Mesenteric fat pad (tissue), 1 donor: ENCODE data around the gene FKBP15. TPM values are rescaled to one million over a fixed set of nuclear protein-coding genes. Genes with fewer than 3 reads are reported as not detected.
"Not testable (repeated sequence)": the region's sequence is repeated elsewhere in the genome, so short reads cannot be mapped to it uniquely, and the experiment has no call there.

Experiments
- DNase-seq: peaks from one replicate; pipeline ENCODE4 v3.0.0-alpha.2; 2020; ENCODE audit warnings: low spot score
- total RNA-seq: library from RNA; stranded (reverse); fragmentation: NEBNext Ultra II Directional; extraction: Animal tissue kit (Norgen Biotek cat#: 25700); gene quantifications from one replicate; pipeline ENCODE4 v1.2.1, GENCODE V29; 2021
- donor health status: DM: yes; HTN: yes; CAD: no.

Gene FKBP15
- total RNA-seq, 1 donor from 2014 or later = 37.3 TPM

DNA sequence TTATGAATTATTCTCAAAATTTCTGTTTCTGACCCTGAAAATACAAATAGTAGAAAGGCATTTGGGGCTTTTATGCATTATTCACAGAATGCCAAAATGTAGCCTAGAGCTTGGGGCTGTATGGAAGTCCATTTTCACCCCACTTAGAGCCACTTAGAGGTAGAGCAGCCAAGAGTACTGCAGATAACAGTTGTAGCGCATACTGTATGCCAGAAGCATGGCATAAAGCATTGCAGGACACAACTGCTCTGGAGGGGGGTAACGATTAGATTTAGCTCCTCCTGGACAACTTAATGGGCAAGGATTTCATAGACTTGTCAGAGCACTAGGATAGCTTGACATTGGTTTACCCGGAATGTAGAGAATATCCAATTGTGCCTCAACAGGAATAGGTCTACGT lies 15.9 kb upstream of the FKBP15 start:
- DNase-seq = no peak

DNA sequence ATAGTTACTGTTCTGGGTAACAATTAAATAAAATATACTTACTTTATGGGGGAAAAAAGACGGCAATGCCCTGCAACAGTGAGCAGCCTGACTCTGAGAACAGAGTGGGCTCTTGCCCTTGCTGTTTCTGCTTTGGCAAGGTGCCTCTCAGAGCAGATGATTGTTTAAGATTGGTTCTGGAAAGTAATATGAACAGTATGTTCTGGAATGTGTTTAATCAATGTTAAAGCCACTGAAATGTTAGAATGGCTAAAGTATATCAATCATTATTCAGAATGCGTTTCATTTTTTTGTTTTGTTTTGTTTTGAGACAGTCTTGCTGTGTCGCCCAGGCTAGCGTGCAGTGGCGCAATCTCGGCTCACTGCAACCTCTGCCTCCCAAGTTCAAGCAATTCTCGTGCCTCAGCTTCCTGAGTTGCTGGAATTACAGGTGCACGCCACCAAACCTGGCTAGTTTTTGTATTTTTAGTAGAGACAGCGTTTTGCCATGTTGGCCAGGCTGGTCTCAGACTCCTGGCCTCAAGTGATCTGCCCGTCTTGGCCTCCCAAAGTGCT lies 14.7 kb upstream of the FKBP15 start:
- not testable (repeated sequence) for DNase-seq

DNA sequence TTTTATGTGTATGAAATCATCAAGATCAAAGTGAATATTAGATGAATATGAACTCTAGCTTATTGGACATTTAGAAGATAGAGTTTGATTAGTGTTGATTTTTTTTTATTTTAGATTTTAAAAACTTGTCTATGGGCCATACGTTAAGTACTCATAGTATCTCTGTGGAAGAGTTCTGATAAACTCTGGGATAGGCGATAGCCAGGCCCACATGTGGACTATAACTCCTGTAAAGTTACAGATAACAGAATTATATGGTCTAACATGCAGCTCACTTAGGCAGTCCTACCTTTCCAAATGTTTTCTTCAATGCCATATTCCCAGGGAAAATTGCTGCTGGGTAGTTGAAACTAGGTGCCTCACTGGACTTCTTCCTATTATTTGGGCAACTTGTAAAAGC lies 10.6 kb upstream of the FKBP15 start:
- no peak for DNase-seq

DNA sequence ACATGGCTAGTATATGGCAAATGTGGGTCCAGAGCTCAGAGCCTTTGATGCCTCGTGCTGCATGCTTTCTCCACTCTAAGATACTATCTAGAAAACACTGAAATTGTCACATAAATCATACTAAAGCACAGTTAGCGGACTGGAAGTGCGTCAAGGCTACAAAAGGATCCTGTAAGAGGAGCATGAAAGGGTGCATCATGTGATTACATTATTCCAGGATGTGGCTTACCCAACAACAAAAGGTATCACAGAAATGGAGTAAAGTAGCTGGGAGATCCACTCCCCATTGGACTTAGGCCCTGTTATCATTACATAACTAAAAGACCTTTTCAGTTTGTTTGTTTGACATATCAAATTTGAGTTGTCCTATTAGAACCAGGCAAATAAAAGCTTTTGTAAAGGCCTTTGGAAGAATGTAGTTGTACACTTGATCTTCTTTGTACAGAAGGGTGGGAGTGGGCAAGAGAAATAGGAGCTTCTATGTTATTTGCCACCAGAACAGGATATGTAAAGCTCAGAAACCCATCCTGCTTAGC lies 7.1 kb upstream of the FKBP15 start:
- no peak for DNase-seq

DNA sequence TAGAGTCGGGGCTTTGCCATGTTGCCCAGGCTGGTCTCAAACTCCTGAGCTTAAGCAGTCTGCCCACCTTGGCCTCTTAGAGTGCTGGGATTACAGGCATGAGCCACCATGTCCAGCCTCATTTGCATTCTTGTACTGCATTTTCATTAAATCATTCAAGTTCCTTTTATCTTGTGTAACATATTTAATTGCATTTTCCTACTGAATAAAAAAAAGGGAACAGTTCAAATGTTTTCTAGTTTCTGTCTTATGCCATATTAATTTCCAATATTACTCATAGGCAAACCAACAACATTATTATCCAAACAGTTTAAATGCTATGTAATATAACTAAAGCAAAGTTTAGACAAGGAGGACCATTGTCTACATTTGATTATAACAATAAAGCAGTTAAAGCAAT lies 6.4 kb upstream of the FKBP15 start:
- no peak for DNase-seq

DNA sequence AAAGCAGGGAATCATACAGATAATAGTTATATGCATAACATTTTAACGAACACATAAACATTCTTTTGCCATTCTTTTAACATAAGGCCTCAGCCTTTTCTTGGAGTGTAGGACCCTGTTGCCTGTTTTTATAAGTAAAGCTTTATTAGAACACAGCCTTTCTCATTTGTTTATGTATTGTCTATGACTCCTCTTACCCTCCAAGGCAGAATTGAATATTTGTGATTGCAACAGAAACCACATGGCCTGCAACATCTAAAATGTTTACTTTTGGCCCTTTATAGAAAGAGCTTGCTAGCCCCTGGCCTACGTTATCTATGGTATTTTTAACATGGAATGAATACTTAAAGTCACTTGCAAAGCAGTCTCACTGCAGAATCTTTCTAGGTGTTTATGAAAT lies 2.9 kb upstream of the FKBP15 start:
- DNase-seq = no peak

DNA sequence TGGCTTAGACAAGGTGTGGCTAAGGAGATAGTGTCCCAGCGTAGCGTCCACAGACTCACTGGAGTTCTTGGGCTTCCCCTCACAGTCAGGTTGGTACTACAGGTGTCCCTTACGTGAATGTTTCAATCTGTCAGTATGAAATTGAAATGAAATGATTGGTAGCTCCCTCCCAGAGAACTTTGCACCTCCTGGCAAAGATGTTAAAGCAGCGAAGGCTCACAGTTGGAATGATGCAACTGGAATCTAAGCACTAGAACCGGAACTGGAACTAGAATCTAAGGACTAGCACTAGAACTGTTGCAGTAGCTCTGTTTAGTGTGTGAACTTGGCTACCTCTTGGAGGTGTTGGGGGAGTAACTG lies 1.4 kb upstream of the FKBP15 start:
- DNase-seq = no peak

DNA sequence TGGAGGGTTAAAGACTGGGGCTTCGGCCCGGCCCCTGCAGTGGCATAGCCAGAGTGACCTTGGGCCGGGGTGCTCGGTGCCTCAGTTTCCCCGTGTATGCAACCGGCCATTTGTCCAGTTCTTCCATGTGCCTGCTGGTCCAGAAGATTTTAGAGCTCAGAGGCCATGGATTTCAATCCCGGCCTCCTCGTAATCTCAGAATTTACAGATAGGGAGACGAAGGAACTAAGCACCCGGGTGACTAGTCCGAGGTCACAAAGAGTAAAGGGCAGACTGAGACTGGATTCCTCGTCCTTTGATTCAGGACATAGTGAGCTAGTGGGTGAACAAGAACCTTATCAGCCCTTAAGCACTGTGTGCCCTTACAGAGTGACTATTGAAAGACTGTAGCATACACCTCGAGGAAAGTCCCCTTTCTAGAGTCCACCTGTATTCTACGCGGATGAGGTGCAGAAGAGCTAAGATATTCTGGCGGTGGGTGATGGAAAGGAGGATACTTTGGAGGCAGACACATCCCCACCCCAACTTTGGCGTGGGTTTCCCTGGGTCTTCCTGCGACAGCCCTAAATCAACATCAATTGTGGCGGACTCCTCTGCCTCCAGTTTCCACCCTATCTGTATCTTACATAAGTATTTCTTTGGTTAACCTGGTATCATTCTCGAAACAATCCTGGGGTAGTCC lies 864 bp upstream of the FKBP15 start:
- no peak for DNase-seq

DNA sequence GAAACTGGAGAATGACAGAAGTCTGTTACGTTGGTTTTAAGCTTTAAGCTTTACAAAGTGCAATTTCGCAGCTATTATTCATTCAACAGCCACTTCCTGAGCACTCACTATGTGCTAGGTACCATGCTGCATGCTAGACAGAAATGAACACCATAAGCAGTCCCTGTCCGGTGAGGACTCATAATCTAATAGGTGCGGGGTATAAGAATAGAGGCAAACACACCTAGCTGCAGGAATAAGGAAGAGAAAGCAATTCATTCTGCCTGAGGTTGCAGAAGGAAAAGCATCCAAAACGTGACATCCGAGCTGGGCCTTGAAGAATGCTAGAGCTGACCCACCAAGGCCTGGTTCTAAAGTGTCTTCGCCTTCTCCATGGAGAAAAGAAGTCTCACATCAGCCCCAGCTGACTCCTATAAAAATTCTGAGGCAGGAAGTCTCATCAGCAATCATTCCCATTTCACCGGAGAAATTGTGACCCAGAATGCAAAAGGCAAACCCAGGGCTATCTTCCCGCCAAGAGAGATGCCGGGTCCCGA lies 542 bp downstream of the FKBP15 start:
- DNase-seq = no peak

DNA sequence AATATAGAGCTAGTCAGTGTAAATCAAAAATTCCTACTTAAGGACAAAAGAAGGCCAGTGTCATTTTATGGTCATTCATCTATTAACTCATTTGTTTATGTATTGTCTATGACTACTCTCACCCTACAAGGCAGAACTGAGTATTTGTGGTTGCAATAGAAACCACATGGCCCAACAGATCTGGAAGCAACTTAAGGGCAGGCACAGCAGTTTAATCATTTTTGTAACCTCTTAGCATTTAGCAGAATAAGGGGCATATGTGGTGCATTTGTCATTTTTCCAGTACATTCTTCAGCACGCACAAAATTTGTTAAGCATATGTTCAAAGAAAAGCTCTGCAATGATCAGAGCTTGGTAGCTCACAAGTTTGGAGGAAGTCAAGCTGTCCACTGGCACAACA lies 1.1 kb downstream of the FKBP15 start:
- no peak for DNase-seq

DNA sequence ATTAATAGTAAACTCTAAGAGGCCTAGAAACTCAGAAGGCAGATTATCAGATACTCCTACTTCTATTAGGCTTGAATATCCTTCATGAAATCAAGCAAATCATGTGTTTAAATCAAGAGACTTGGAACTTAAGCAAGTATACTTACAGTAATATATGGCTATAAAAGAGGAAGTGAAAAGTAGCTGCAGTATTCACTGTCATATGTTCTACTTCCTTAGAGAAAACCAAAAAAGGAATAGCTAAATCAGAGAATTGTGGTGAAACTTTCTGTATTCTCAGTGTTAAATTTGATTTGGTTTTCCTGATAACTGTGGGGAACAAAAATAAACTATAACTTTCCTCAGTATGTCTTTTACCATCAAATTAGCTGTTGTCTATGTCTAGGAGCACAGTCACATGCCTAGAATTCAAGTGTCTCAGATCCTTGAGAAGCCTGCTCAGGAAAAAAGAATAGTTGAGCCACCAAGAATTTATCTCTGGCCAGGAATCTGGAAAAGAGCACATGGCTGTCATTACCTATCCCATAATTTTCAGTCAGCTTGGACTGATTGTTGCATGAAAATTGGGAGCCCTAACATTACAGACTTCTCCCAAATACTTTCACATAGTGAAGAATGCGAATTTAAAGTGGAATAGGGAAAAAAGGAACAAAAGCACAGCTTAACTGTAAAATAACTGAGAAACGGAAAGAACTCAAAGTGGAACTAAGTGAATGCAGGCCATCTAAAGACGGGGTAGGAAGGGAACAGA lies 1.7 kb downstream of the FKBP15 start:
- DNase-seq = no peak

DNA sequence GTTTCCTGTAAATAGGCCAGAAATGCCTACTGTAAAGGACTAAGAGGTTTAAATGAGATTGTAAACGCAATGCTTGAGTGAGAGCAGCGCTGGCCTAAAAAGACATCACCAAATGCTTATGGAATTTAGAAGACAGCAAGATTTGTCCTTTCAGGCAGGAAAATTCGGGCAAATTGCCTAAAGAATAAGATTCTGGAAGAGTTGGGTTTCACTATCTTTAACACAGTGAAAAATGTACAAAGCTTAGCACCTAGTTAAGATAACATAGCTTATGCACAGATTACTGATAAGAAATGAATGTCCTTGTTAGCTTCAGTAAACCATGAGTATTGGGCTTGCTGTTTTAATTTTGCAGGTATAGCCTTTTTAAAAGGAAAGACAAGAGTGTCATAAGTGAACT lies 4.7 kb downstream of the FKBP15 start:
- DNase-seq = no peak

DNA sequence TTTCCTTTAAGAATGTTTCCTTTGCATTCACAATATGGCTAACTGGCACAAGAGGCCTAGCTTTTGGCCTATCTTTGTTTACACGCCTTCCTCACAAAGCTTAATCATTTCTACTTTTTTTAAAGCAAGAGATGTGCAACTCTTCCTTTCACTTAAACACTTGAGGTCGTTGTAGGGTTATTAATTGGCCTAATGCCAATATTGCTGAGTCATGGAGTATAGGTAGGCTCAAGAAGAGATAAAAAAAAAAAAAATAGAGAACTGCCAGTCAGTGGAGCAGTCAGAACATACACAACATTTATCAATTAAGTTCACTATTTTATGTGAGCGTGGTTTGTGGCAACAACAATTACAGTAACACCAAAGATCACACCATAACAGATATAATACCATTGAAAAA lies 5.9 kb downstream of the FKBP15 start:
- no peak for DNase-seq

DNA sequence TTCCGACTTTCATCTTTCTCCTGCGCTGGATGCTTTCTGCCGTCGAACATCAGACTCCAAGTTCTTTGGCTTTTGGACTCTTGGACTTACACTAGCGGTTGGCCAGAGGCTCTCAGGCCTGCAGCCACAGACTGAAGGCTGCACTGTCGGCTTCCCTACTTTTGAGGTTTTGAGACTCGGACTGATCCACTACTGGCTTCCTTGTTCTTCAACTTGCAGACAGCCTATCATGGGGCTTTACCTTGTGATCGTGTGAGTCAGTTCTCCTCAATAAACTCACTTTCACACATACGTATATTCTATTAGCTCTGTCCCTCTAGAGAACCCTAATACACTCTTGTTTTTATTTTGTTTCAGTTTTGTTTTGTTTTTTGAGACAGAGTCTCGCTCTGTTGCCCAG lies 10.3 kb downstream of the FKBP15 start:
- DNase-seq = no peak

DNA sequence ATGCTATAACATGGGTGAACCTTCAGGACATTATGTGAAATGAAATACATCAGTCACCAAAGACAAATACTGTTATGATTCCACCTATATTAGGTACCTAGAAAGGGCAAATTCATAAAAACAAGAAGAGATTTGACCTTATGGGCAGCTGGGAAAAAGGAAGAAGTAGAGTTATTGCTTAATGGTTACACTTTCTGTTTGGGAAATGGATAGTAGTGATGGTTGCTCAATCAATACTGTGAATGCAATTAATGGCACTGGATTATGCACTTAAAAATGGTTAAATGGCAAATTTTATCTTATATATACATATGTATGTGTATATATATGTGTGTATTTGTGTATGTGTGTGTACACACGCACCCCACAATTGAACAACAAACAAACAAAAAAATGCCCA lies 15.2 kb downstream of the FKBP15 start:
- no peak for DNase-seq

DNA sequence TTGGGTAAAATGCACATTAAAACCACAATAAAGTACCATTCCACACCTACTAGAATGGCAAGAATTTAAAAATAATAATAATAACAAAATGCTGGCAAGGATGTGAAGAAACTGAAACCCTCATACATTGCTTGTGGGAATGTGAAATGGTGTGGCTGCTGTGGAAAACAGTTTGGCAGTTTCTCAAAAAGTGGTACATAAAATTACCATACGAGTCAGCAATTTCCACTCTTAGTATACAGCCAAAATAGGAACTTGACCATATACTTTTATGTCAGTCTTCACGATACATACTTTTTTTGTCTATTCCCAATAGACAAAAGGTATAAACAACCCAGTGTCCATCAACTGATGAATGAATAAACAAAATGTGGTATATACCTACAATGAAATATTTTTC lies 15.6 kb downstream of the FKBP15 start:
- no peak for DNase-seq

DNA sequence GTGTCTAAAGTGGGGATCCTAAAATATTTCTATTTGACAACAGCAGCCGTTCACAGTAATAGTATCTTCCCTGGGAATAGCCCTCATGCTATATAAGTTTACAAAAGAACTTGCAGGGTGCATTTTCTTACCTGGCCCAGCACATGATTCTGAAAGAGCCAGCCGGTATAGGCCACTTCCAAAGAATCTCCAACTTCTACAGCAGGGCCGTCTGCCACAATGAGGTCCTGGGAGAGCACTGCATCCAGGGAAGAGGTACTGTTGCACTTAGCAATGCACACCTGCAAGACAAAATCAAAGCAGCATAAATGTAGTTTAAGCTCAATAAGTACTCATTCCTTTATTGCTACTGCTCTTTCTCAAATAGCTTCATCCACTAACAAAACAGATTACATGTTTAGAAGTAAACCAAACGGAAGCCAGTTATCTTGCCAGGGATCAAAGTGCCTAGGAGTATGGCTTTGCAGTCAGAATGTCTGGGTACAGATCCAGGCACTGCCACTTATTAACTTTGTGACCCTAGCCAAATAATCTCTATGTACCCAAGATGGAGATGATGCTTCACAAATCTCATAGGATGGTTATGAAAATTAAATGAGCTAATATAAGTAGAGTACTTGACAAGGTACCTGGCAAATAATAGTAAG lies 21.3 kb downstream of the FKBP15 start:
- DNase-seq = no peak

DNA sequence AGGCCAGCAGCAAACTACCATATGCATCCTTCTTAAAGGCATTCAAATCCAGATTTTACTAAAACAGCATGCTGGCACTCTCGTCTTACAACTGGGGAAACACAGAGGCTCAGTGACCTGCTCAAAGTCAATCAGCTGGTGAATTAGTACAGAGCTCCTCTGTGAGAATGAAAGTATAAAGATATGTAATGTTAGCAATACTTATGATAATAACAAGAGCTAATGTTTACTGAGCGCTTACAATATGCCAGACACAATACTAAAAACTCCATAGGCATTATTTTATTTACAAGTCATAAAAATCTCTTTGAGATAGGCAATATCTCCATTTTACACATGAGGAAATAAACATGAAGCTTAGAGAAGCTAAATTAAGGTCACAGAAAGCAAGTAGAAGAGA lies 28.6 kb downstream of the FKBP15 start:
- DNase-seq = no peak

DNA sequence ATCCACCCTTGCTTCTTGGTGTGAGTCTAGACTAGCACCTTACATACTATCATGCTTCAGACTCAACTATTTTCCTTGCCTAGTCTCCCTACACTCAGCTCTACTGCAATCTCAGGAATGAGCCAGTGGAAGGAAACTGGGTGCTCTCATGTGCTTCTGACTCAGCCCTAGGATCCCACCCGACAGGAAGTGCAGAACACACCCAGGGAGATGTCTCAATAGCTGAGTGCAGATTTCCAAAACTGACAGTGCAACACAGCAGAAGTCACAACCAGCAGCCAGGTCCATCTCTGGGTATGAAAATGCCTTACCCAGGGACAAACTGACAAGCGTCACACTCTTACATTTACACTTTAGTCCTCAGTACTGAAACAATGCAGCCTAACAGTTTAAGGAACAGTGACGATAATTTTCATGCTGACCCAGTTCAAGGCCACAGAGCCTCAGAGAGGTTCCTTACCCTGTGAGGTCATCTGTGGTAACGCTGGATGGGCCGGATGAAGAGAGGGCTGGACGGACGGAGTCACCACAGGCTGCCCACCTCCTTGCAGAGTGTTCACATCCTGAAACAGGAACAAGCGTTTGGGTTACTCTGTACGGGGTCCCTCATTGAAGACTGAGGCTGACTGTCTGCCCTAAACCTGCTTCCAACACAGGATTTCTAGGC lies 33.0 kb downstream of the FKBP15 start:
- no peak for DNase-seq

DNA sequence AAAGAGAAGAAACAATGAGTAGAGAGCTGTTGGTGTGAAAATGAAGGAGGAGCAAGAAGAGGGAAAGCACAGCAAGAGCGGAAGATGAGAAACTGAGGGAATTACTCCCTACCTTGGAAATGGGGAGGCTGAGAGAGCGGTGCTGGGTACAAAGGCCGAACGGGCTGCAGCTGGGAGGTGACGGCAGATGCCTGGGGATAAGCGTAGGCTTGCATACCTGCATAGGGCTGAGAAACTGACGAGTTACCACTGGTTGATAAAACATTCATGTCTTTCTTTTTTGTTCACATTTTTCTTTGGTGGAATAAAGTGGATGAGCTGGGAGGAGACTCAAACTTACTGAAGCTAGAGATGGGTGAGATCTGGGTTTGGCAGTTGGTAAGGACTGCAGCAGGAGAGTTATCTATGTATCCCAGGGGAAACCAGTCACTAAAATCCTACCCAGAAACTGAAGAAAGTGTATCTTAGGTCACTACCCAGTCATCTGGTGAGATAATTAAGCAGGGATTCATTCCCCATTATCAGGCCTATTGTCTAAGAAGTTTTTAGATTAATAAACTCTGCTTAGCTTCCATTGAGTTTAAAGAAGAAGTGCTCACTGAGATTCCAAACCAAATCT lies 34.8 kb downstream of the FKBP15 start:
- no peak for DNase-seq

DNA sequence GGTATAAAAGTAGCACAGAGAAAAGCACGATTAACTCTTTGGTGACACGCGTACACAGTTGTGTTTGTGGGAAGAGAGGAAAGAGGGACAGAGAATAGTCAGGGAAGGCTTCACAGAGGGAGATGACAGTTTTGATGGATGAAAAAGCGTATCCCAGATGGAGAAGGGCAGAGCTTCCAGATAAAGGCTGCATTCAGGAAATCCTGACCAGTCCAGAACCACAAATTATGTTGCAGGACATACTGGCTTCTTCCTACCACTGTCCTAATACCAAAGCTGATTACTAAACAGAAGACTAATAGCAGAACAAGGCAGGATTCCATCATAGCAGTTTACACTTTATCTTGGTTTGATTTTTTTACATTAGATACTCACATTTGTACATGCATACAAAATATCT lies 35.8 kb downstream of the FKBP15 start:
- DNase-seq = no peak
